Upper lobe of left lung (tissue), 6 donors: Measurements from ENCODE around the gene SYT14. TPM values are rescaled to one million over a fixed set of nuclear protein-coding genes. Genes with fewer than 3 reads are reported as not detected.

Experiments
- ATAC-seq, 2 donors: fragments of 200-7000 bp; cut with Tn5 transposase; one replicate each; pipeline ENCODE4 v1.9.1; 2022; ENCODE audit warnings: mild to moderate bottlenecking in 2 of 2, moderate library complexity in 2 of 2; ENCODE audit not compliant: low FRiP score in 2 of 2
- DNase-seq, 2 donors: peaks; one replicate each; pipeline ENCODE4 v3.0.0-alpha.2; 2019 to 2020
- H3K27ac ChIP-seq, 4 donors: fragments of 200-600 bp; sonication (generic); one replicate each; pipeline ENCODE4 v1.5.1; 2016 to 2019
- H3K27me3 ChIP-seq, 4 donors: fragments of 200-600 bp; sonication (generic); one replicate each; pipeline ENCODE4 v1.5.1; 2017 to 2019
- H3K36me3 ChIP-seq, 4 donors: fragments of 200-600 bp; sonication (generic); one replicate each; pipeline ENCODE4 v1.5.1; 2016 to 2019
- H3K4me1 ChIP-seq, 4 donors: fragments of 200-600 bp; sonication (generic); one replicate each; pipeline ENCODE4 v1.5.1; 2018 to 2019
- H3K4me3 ChIP-seq, 4 donors: fragments of 200-600 bp; sonication (generic); one replicate each; pipeline ENCODE4 v1.5.1; 2017 to 2019; ENCODE audit warnings: mild to moderate bottlenecking in 2 of 4, moderate library complexity in 1 of 4
- H3K9me3 ChIP-seq, 4 donors: fragments of 200-600 bp; sonication (generic); one replicate each; pipeline ENCODE4 v1.5.1; 2018 to 2019
- EP300 ChIP-seq, 4 donors: sonication (generic); formaldehyde crosslinking; IDR thresholded peaks; one replicate each; pipeline ENCODE4 v1.5.1; 2017; ENCODE audit warnings: antibody characterized with exemption in 4 of 4, control low read depth in 2 of 4
- POLR2A ChIP-seq, 4 donors: fragments of 450-650 bp; IDR thresholded peaks; one replicate each; pipeline ENCODE4 v1.5.1; 2016 to 2017; ENCODE audit warnings: antibody characterized with exemption in 4 of 4, mild to moderate bottlenecking in 2 of 4
- POLR2AphosphoS5 ChIP-seq, 2 donors: sonication (generic); formaldehyde crosslinking; IDR thresholded peaks; one replicate each; pipeline ENCODE4 v1.5.1; 2017; ENCODE audit warnings: antibody characterized with exemption in 2 of 2
- WGBS, 2 donors: methylation state at CpG; one replicate each; pipeline ENCODE4 v1.1.5; 2017 to 2018; 5-methylcytosine and 5-hydroxymethylcytosine counted together
- total RNA-seq, 6 donors: library from RNA; depleted of rRNA in 4 of 6; stranded (reverse); fragments of >200 nt in 4 of 6; gene quantifications; one replicate each; pipeline versions ENCODE4 v1.1.0 to v1.2.1, GENCODE V29; 2016 to 2021
- TF ChIP-seq, protein P1 (sequence below), 6 experiments: fragments of 450-650 bp in 4 of 6; fragments of 200-600 bp in 2 of 6; sonication (generic) in 2 of 6; IDR thresholded peaks; one replicate each; pipeline ENCODE4 v1.5.1; 2016 to 2019; ENCODE audit warnings: antibody characterized with exemption in 6 of 6
- donor health status: DM: no; HTN: no; CAD: no; lungs with moderate emphysema.
- donor health status: DM: no; HTN: yes; CAD: no; lungs with severe emphysema.

The SYT14 gene
- total RNA-seq, 6 donors from 2014 or later, result not detected

GRCh38 chr1:210201681-210202080 is 263.7 kb downstream of the SYT14 start:
- 47 to 51% methylated on average over 3 of the region's 3 CpGs for WGBS, 2 donors
- Histone ChIP-seq H3K4me3 (no peak overlapping the region), H3K9me3 (no peaks in the 10 kb centered on the region), H3K4me1 (no peaks in the 10 kb centered on the region), H3K36me3 (no peaks in the 10 kb centered on the region), H3K27me3 (no peaks in the 10 kb centered on the region), H3K27ac (no peak overlapping the region)
- no peak for ATAC-seq
- no peak for DNase-seq
- TF ChIP-seq POLR2AphosphoS5 (IDR thresholded peaks at IDR 0.05), result no peak
- no peak for TF ChIP-seq EP300 (IDR thresholded peaks at IDR 0.05)
- TF ChIP-seq, protein P1, sequence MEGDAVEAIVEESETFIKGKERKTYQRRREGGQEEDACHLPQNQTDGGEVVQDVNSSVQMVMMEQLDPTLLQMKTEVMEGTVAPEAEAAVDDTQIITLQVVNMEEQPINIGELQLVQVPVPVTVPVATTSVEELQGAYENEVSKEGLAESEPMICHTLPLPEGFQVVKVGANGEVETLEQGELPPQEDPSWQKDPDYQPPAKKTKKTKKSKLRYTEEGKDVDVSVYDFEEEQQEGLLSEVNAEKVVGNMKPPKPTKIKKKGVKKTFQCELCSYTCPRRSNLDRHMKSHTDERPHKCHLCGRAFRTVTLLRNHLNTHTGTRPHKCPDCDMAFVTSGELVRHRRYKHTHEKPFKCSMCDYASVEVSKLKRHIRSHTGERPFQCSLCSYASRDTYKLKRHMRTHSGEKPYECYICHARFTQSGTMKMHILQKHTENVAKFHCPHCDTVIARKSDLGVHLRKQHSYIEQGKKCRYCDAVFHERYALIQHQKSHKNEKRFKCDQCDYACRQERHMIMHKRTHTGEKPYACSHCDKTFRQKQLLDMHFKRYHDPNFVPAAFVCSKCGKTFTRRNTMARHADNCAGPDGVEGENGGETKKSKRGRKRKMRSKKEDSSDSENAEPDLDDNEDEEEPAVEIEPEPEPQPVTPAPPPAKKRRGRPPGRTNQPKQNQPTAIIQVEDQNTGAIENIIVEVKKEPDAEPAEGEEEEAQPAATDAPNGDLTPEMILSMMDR (IDR thresholded peaks at IDR 0.05), result no peak
- TF ChIP-seq POLR2A (IDR thresholded peaks at IDR 0.05), result no peak

GRCh38 chr1:210207597-210208450 is 269.8 kb downstream of the SYT14 start:
- Histone ChIP-seq H3K27me3 (no peaks in the 10 kb centered on the region), H3K27ac (no peak overlapping the region), H3K4me1 (no peaks in the 10 kb centered on the region), H3K36me3 (no peaks in the 10 kb centered on the region), H3K4me3 (no peak overlapping the region), H3K9me3 (no peaks in the 10 kb centered on the region)
- no peak for TF ChIP-seq POLR2A (IDR thresholded peaks at IDR 0.05)
- no peak for TF ChIP-seq POLR2AphosphoS5 (IDR thresholded peaks at IDR 0.05)
- no peak for TF ChIP-seq EP300 (IDR thresholded peaks at IDR 0.05)
- TF ChIP-seq, protein P1 (IDR thresholded peaks at IDR 0.05), result no peak
- 92 to 93% methylated on average over 2 of the region's 2 CpGs for WGBS, 2 donors
- ATAC-seq (no peak), DNase-seq (no peak)

DNA sequence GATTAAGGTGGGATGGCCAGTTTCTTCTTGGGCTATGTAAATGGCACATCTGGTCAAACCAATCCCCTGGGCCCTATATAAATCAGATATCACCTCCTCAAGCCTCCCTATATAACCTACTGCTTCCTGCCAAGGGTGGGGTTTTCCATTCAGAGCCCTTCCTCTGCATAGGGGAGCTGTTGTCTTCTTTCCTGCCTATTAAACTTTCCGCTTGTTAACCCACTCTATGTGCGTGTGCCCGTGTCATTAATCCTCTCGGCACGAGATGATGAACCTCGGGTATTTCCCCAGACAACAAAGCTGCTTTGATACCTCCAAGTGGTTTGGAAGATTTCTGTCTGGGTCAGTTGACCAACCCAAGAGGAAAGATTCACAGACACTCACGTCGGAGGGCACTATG is 275.3 kb downstream of the SYT14 start:
- no peak overlapping the region for H3K4me3 ChIP-seq
- no peaks in the 10 kb centered on the region for H3K36me3 ChIP-seq
- DNase-seq, result no peak
- no peaks in the 10 kb centered on the region for H3K9me3 ChIP-seq
- no peaks in the 10 kb centered on the region for H3K4me1 ChIP-seq
- no peaks in the 10 kb centered on the region for H3K27me3 ChIP-seq
- 62 to 76% methylated on average over 8 of the region's 8 CpGs for WGBS, 2 donors
- TF ChIP-seq, protein P1 (IDR thresholded peaks at IDR 0.05), result no peak
- TF ChIP-seq EP300 (IDR thresholded peaks at IDR 0.05) (no peak), POLR2A (IDR thresholded peaks at IDR 0.05) (no peak), POLR2AphosphoS5 (IDR thresholded peaks at IDR 0.05) (no peak)
- no peak overlapping the region for H3K27ac ChIP-seq
- no peak for ATAC-seq

DNA sequence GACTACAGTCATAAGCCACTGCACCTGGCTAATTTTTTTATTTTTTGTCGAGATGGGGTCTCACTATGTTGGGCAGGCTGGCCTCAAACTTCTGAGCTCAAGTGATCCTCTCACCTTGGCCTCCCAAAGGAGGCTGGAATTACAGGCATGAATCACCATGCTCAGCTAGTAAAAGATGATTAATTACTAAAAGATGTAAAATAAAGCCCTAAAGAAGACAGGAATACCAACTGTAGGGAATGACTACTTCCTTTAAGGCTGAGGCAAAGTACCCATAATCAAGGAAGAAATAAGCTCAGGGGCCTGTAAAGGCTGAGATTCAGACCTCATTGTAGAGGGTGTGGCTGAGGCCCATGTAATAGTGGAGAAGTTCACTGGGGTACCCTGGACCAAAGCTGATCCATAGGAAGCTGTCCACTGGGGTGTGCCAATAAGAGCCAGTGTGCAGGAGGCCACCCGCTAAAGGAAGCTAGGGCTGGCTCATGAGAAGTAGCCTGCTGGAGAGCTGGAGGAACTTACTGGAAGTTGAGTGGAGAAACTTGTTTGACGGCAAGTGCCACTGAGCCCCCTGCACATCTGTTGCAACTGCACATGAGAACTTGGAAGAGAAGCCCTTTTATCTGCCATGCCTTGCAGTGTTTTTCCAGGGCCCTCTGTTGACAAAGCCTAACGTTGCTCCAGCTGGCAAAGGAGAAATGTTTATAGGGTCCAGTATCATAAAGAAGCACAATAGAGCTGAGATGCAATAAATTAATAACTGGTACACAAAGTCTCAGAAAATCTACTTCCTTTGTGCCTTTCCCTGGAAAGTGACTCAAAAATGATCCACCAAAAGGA is 276.8 kb downstream of the SYT14 start:
- Histone ChIP-seq H3K27ac (no peak overlapping the region), H3K9me3 (no peaks in the 10 kb centered on the region), H3K36me3 (no peaks in the 10 kb centered on the region), H3K27me3 (no peaks in the 10 kb centered on the region), H3K4me1 (no peaks in the 10 kb centered on the region), H3K4me3 (no peak overlapping the region)
- TF ChIP-seq, protein P1 (IDR thresholded peaks at IDR 0.05), result no peak
- TF ChIP-seq EP300 (IDR thresholded peaks at IDR 0.05), result no peak
- no peak for TF ChIP-seq POLR2A (IDR thresholded peaks at IDR 0.05)
- no peak for TF ChIP-seq POLR2AphosphoS5 (IDR thresholded peaks at IDR 0.05)
- no peak for ATAC-seq
- WGBS, 2 donors, result 64 to 68% methylated on average over 4 of the region's 4 CpGs
- DNase-seq, result peak in 1 of 2 donors; percentile 21
